Mammary epithelial cell (primary cell): ENCODE data around the gene PPIE.
"Not testable (repeated sequence)": the region's sequence is repeated elsewhere in the genome, so short reads cannot be mapped to it uniquely, and the experiment has no call there.

Experiments
- CTCF ChIP-seq, 2 donors: IDR thresholded peaks in 1 of 2; conservative IDR thresholded peaks in 1 of 2; 2 replicates each; pipeline ENCODE4 v1.5.1; 2011 to 2012; ENCODE audit warnings: inconsistent platforms in 2 of 2, low read length in 2 of 2, mild to moderate bottlenecking in 2 of 2, control low read depth in 1 of 2, low read depth in 1 of 2; ENCODE audit not compliant: insufficient read depth in 1 of 2; ENCODE audit errors: extremely low read depth in 1 of 2
- EZH2 ChIP-seq: IDR thresholded peaks from 2 replicates; pipeline ENCODE4 v1.6.1; 2012; ENCODE audit warnings: low read length, inconsistent platforms, borderline replicate concordance

GRCh38 chr1:39782685-39783084, 44.0 kb downstream of the PPIE start:
- TF ChIP-seq CTCF (conservative IDR thresholded peaks at IDR 0.05 in 1 of 2, IDR thresholded peaks at IDR 0.05 in 1 of 2; ENCODE audit: extremely low read depth in 1 of 2, insufficient read depth in 1 of 2, low read depth in 1 of 2, low read length in 2 of 2); EZH2: not testable (repeated sequence)
